ENCODE results near the gene MRTFB.

MRTFB gene

DNA sequence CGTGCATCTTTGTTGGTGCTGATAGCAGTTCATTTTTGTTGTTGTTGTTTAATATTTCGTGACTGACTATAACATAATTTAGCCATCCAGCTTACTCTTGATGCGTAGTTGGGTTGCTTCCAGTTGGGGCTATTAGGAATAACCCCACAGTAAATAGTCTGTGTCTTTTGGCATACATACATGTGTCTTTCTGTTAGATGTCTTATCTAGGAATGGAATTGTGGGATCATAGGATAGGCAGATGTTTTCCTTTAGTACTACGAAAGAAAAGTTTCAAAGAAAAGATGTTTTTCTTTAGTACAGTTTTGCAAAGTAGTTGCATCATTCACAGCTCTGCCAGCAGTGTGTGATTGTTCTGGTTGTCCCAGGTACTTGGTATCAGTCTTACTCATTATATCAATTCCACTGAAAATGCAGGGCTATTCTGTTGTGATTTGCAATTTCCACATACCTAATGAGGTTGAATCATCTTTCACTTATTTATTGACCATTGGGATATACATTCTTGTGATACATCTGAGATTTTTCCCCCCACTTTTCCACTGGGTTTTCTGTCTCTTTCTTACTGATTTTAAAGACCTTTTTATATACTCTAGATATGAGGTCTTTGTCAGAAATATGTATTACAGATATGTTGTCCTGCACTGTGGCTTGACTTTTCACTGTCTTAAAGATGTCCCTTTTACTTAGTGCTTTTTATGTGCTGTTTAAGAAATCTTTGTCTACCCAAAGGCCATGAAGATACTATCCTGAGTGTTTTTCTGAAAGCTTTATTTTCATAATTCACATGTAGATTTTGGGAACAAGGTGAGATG lies 173.3 kb downstream of the MRTFB start:
- DNase-seq, result no peak

DNA sequence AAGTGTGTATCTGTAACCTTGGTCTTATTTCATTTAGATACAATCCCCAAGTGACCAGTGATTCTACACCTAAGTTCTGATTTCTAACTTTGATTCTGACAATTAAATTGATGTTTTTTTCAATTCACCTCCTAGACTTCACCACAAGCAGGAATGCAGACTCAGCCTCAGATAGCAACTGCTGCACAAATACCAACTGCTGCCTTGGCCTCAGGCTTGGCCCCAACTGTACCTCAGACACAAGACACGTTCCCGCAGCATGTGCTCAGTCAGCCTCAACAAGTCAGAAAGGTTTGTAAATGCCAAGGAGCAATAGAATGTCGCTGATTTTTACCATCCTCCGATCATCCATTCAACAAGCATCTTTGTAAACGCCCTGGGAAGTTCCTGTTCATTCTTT lies 177.7 kb downstream of the MRTFB start:
- no peak for DNase-seq

DNA sequence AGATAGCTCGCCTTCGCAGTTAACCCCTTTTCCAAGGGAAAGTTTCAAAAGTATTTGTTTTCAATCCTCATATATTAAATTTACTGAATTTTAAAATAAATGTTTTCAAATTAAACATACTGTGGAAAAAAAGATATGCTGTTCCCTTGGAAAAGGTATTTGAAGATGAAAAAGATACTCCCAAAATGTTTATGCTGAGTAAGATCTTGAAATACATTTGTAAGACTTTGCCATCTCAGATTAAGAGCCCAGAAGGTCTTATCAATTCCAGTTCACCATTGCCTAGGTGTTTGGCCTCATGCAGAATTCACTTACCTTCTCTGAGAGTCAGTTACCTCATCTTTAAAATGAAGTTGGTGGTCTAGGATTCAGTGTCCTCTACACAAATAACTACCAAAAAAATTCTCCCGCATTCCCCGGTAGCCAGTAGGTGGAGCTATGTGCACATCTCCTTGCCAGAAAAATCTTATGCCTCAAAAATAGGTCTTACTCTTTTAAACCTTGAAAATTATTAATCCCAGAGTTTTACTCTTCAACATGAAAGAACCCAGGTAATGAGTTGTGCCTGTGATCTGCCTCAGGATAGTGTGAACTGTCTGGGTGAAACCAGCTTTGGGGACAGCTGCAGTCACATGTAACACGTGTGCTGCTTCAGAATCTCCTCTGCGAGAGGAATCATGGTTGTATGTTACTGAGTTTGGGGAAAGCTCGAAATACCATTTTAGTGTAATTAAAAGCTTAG lies 178.3 kb downstream of the MRTFB start:
- DNase-seq, result peak; percentile 63

- DNase-seq, result no peak
These were observed 180.3 kb downstream of the MRTFB start for GRCh38 chr16:14251419-14251818.

DNA sequence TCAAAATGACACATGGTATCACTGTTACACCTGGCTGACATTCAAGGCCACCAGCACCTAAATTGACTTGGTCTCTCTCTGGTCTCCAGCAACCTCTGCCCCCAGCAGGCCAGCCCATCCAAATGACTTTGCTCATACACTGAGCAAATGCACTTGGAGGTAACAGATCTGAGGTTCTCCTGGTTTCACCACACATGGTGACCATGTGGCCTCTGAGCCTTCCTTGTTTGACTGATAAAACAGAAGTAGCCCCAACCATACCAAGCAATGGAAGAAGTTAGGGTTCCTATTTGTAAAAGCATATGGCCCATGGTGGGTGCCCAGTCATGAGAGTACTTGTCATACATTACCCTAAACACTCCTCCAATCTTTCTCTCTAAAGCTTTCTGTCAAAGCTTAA lies 181.7 kb downstream of the MRTFB start:
- no peak for DNase-seq

GRCh38 chr16:14263011-14263410 lies 191.9 kb downstream of the MRTFB start:
- DNase-seq, result no peak

- no peak for DNase-seq
These were observed 192.7 kb downstream of the MRTFB start for GRCh38 chr16:14263769-14264168.

DNA sequence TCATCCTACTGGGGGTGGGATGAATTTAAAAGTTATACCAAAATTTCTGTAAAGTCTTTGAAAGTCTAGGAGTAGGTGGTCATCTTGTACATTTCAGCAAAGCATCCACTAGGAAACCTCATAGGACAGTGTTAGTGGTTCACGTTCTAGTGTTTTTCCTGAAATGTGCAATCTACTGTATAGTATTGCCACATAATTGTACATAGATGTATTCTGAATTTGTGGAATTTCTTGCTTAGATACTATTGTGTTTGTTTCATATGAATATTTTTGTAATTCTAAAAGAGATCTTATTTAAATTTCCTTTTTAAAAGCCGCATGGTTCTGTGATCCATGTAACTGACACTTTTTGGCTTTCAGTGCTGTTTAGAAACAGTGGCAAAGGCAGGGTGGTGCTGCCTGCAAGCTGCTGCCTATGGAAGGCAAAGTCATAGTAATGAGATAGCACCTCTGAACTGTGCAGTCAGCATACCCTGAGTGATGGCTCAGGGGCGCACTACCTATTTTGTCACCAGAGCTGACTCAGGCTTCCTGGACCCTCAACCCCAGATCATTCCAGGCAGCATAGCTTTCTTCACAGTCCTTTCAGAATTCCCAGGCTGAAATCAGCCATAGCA lies 193.3 kb downstream of the MRTFB start:
- DNase-seq, result no peak

DNA sequence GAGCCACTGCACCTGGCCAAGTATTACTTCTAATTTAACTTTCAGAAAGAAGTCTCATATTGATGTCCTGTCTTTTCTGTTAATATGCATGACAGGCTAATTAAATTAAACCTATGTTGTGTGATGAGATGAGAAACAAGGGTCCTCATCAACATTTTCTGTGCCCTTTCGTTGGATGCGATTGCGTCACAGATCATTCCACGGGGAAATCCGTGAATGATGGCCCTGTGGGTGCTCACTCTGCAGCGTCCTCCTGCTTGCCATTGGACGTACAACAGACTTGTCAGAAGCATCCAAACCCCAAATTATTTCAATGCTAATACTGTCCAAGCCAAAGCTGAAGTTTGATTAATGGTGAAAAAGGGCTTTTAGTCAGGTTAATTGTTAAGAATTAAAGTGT lies 197.0 kb downstream of the MRTFB start:
- no peak for DNase-seq

DNA sequence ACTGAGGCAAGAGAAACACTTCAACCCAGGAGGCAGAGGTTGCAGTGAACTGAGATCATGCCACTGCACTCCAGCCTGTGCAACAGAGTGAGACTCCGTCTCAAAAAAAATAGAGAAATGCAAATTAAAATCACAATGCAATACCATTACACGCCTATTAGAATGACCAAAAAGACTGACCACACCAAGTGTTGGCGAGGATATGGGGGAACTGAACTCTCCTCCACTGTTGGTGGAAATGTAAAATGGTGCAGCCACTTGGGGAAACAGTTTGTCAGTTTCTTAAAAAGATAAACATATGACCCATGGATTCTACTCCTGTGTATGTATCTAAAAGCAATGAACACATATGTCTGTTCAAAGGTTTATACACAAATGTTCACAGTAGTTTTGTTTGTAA lies 204.8 kb downstream of the MRTFB start:
- DNase-seq, result no peak

- DNase-seq, result no peak
These were observed 207.6 kb downstream of the MRTFB start for GRCh38 chr16:14278749-14279148.

DNA sequence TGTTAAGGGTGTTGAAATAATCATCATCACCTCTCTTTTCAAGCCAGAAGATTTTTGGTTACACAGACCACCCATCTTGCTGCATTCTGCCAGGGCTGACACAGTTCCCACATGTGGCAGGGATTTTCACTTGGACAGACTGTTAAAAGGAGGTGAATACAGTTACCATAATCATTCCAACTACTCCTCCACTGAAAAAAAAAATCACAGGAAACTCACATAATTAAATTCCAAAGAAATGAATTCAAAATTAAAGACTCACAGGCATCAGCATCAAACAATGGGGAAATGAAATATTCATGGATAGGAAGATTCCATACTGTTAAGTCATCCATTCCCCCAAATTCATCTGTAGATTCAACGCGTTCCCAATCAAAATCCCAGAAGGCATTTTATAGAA lies 209.4 kb downstream of the MRTFB start:
- DNase-seq, result no peak

- no peak for DNase-seq
These were observed 212.7 kb downstream of the MRTFB start for GRCh38 chr16:14283786-14284185.

DNA sequence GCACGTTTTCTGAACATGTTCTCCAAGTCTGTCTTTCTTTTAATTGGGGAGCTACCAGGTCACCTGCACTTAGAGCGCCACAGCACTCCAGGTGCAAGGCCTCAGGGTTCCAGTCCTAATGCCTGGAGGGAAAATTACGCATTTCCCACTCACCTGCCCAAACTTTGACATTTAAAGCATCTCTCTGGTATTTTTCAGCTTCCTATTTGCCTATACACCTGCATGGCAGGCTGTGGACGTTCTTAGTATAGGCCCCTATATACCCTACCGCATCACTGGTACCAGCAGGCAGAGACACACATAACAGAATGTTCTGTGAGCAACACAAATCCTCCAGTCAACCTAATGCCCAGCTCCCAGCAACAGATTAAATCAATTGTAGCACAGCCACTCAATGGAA lies 213.3 kb downstream of the MRTFB start:
- no peak for DNase-seq

DNA sequence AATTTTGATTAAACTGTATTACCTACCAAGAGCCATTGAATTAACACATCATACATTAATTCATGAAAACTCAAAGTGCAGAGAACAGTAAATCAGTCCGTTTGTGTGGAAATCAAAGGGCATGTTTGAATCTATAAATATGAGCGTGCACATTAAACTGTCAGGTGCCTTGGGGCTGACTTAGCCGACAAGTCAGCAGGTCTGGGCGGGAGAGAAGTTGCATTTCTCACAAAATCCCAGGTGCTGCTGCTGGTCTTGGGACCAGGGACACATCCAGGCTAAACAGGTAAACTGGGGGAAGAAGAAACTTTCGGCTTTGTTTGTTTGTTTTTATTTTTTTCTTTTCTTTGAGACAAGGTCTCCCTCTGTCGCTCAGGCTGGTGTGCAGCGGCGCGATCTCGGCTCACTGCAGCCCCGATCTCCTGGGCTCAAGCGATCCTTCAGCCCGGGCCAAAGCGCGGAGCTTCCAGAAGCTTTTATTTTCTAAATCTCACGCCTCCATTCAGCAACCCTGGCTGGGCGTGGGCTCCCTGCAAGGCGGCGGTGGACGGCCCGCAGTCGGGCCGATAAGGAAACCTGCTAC lies 213.9 kb downstream of the MRTFB start:
- no peak for DNase-seq

GRCh38 chr16:14285513-14286367 lies 214.6 kb downstream of the MRTFB start:
- peak; percentile 94 for DNase-seq

- DNase-seq, result peak; percentile 25
These were observed 215.5 kb downstream of the MRTFB start for GRCh38 chr16:14286368-14287230.

DNA sequence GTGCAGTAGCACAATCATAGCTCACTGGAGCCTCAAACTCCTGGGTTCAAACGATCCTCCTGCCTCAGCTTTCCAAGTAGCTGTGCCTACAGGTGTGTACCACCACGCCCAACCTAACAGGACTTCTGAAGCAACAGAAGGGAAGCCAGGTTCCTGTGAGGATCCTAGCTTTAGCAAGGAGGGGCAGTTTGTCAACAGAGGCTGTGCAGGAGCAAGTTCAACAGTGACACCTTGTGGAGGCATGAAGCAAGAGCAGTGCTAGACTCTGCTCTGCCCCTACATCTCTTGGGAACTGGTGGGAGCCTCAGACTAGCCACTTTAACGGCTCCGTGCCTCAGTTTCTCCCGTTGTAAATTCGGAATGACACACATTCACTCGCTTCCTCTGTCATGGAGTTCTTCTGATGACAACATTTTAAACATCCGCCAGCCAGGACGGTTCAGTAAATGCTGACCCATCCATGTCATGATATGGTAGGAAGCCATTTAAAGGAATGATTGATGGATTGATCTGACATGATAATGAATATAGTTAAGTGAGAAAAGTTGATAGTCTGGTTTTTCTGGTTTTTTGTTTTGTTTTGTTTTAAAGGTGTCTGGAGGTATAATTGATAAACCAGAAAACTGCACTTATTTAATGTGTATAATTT lies 218.7 kb downstream of the MRTFB start:
- DNase-seq, result peak; percentile 33

DNA sequence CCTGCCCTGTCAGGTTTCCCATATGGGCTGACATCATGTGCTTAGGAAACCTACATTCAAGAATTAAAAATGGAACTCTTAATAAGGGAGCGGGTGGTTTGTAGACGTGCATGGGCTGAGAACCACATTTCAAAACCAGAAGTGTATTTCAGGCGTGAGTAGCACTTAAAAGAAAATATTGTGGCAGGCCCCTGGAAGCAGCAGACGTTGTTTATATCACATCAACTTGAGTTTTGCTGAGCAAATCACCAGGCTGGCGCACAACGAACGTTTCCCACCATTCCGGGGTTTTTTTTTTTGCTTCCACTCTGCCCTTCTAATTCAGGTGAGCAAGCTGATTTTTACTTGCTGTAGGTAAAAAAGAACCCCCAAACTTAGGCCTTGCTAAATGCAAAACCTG lies 220.2 kb downstream of the MRTFB start:
- DNase-seq, result no peak

DNA sequence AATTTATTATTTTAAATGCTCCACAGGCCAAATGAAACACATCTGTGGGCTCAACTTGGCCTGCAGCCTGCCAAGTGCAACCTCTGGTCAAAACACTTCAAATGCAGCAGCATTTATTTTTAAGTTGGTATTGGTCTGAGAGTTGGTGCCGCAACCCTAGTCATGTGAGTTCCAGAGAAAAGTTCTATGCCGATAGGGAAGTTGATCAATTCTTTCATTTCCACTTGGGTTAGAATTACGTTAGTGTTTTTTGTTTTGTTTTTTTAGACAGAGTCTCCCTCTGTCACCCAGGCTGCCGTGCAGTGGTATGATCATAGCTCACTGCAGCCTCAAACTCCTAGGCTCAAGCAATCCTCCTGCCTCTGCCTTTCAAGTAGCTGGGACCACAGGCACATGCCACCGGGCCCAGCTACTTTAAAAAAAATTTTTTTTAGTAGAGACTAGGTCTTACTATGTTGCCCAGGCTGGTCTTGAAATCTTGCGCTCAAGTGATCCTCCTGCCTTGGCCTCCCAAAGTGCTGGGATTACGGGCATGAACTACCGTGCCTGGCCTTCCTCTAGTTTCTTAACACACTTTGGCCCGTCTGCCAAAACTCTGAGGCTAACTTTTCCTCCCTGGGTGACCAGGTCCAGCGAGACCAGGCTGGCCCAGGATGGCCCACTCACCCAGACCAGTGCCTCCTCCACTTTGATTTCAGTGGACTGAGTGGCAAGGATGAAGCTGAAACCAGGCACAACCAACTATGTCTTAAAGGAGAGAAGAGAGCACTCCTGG lies 221.1 kb downstream of the MRTFB start:
- peak; percentile 63 for DNase-seq
